Measurements from ENCODE around the gene BECN2. TPM values are rescaled to one million over a fixed set of nuclear protein-coding genes. Genes with fewer than 3 reads are reported as not detected.

The BECN2 gene
- total and polyA plus RNA-seq, 2 donors (not counting 3 experiments of a cell fraction or from before 2014, with no cell fraction given) = not detected

DNA sequence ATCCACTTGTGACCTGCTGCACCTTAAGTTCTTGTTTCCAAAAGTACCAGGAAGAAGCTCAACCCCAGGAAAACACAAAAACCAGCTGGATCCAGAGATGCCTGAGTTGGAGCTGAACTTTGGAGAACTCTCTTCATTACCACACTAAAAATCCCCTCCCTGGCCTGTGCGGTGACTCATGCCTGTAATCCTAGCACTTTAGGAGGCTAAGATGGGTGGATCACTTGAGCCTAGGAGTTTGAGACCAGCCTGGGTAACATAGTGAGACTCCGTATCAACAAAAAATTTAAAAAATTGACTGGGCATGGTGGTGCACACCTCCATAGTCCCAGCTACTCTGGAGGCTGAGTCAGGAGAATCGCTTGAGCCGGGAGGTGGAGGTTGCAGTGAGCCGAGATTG is 35.2 kb downstream of the BECN2 start:
- Histone ChIP-seq H3K9ac (replicated peaks; ENCODE audit: extremely low read depth, insufficient read depth, low read length) (no peak overlapping the region), H4K20me1 (replicated peaks; ENCODE audit: control insufficient read depth, extremely low read depth, insufficient read depth, low read length) (no peaks in the 10 kb centered on the region), H3K9me1 (replicated peaks; ENCODE audit: control insufficient read depth, extremely low read depth, insufficient read depth, low read length) (no peaks in the 10 kb centered on the region), H2AFZ (ENCODE audit: low read depth, low read length) (no peak overlapping the region), H3K36me3 (ENCODE audit: control insufficient read depth in 2 of 2, extremely low read depth in 1 of 2, insufficient read depth in 2 of 2, low read length in 2 of 2) (no peaks in the 10 kb centered on the region), H3K4me3 (replicated peaks in 1 of 3; ENCODE audit: insufficient read depth in 1 of 3, low read depth in 1 of 3, low read length in 3 of 3) (no peak overlapping the region), H3K9me3 (replicated peaks; ENCODE audit: control insufficient read depth, insufficient read depth, low read length) (no peaks in the 10 kb centered on the region), H3K27me3 (ENCODE audit: control insufficient read depth in 2 of 2, insufficient read depth in 2 of 2, low read length in 2 of 2) (no peaks in the 10 kb centered on the region), H3K79me2 (ENCODE audit: control insufficient read depth, insufficient read depth, low read length) (no peaks in the 10 kb centered on the region), H3K4me1 (ENCODE audit: control insufficient read depth, extremely low read depth, insufficient read depth, low read length) (no peaks in the 10 kb centered on the region), H3K27ac (ENCODE audit: insufficient read depth, low read depth, low read length) (no peak overlapping the region), H3K4me2 (ENCODE audit: insufficient read depth, low read length) (no peak overlapping the region)
- TF ChIP-seq, protein P1, sequence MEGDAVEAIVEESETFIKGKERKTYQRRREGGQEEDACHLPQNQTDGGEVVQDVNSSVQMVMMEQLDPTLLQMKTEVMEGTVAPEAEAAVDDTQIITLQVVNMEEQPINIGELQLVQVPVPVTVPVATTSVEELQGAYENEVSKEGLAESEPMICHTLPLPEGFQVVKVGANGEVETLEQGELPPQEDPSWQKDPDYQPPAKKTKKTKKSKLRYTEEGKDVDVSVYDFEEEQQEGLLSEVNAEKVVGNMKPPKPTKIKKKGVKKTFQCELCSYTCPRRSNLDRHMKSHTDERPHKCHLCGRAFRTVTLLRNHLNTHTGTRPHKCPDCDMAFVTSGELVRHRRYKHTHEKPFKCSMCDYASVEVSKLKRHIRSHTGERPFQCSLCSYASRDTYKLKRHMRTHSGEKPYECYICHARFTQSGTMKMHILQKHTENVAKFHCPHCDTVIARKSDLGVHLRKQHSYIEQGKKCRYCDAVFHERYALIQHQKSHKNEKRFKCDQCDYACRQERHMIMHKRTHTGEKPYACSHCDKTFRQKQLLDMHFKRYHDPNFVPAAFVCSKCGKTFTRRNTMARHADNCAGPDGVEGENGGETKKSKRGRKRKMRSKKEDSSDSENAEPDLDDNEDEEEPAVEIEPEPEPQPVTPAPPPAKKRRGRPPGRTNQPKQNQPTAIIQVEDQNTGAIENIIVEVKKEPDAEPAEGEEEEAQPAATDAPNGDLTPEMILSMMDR (IDR thresholded peaks at IDR 0.05; ENCODE audit: extremely low read depth in 1 of 2, insufficient read depth in 1 of 2, low read depth in 1 of 2, low read length in 2 of 2) = no peak
- TF ChIP-seq FOS (IDR thresholded peaks at IDR 0.05; ENCODE audit: borderline replicate concordance, insufficient read depth, low read length) (no peak), POLR2AphosphoS5 (IDR thresholded peaks at IDR 0.05; ENCODE audit: insufficient read depth, low read depth, low read length) (no peak), GATA2 (IDR thresholded peaks at IDR 0.05; ENCODE audit: insufficient read depth, insufficient read length, low read depth, low read length) (no peak), JUN (IDR thresholded peaks at IDR 0.05; ENCODE audit: borderline replicate concordance, insufficient read depth, insufficient read length, low read depth) (no peak), EZH2 (IDR thresholded peaks at IDR 0.05; ENCODE audit: borderline replicate concordance, low read depth, low read length, severe bottlenecking) (no peak), MYC (IDR thresholded peaks at IDR 0.05; ENCODE audit: low read depth, low read length) (no peak), POLR2A (IDR thresholded peaks at IDR 0.05; ENCODE audit: low read depth, low read length) (no peak)
- TF ChIP-seq, protein P2, sequence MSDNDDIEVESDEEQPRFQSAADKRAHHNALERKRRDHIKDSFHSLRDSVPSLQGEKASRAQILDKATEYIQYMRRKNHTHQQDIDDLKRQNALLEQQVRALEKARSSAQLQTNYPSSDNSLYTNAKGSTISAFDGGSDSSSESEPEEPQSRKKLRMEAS (IDR thresholded peaks at IDR 0.05; ENCODE audit: insufficient read depth, insufficient read length) = no peak
- POLR2A ChIA-PET = interaction anchor here (0.5 kb wide), 1 partner anchor 396 kb away, joined by 7 read pairs; no protein-coding TSS in a partner anchor
- DNase-seq (ENCODE audit: low read depth, low spot score) (no peak), FAIRE-seq (no peak)
- CTCF ChIA-PET = no interaction called here
- dilution Hi-C loops (cut with MboI; ENCODE audit: extremely low pct_ligation_motif_present, low sequenced_read_pairs) (no loop called here), intact Hi-C loops (cut with micrococcal nuclease) (no loop called here)
- no TSS peak for BruUV-seq (replicated peaks)
